ENCODE results near the gene NCR1.
"Not testable (repeated sequence)": the region's sequence is repeated elsewhere in the genome, so short reads cannot be mapped to it uniquely, and the experiment has no call there.

NCR1 gene

DNA sequence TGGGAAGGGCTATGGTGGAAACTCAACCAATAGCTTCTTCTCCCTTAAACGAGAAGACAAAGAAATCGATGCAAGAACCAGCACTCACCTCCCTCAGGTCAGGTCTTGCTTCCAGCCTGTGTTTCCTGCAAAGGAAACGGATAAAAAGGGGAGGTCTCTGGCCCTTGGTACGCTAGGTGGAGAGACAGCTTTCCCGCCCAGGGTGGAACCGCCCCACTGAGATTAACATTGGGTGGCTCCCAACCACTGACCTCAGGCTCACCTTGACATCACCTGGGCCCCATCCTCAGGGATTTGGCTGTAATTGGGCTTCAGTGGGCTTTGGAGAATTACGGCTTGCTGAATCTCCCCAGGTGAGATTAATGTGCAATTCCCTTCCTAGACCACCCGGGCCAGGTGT is 41.4 kb downstream of the NCR1 start, which contains the start of gene NLRP7:
Gene NLRP7, minus strand, starts transcription at position 150 of the 400 bp plus-strand sequence.
- no peak within 1 kb of the TSS for H3K27ac ChIP-seq
- TF ChIP-seq, protein P1, sequence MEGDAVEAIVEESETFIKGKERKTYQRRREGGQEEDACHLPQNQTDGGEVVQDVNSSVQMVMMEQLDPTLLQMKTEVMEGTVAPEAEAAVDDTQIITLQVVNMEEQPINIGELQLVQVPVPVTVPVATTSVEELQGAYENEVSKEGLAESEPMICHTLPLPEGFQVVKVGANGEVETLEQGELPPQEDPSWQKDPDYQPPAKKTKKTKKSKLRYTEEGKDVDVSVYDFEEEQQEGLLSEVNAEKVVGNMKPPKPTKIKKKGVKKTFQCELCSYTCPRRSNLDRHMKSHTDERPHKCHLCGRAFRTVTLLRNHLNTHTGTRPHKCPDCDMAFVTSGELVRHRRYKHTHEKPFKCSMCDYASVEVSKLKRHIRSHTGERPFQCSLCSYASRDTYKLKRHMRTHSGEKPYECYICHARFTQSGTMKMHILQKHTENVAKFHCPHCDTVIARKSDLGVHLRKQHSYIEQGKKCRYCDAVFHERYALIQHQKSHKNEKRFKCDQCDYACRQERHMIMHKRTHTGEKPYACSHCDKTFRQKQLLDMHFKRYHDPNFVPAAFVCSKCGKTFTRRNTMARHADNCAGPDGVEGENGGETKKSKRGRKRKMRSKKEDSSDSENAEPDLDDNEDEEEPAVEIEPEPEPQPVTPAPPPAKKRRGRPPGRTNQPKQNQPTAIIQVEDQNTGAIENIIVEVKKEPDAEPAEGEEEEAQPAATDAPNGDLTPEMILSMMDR (conservative IDR thresholded peaks at IDR 0.05) = no peak
- TF ChIP-seq ZFX (IDR thresholded peaks at IDR 0.05) = no peak

DNA sequence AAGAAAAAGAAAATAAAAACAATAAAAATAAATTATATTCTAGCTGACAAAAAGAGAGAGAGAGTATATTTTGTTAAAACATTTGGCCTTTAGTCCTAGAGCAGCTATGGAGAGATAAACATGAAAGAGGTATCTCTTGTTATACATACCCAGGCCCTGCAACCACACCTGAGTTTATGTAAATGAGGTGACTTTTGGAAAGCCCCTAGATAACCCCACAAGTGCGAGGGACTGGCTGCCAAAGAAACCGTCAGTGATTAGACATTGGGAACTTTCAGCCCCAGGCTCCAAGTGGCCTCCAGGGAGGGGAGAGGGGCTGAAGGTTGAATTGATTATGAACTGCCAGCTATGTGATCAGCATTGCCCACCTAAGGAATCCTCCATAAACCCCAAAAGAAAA is 43.5 kb downstream of the NCR1 start:
- TF ChIP-seq, protein P1 (conservative IDR thresholded peaks at IDR 0.05) = no peak
- TF ChIP-seq ZFX (IDR thresholded peaks at IDR 0.05) = no peak
- H3K27ac ChIP-seq = no peak overlapping the region

DNA sequence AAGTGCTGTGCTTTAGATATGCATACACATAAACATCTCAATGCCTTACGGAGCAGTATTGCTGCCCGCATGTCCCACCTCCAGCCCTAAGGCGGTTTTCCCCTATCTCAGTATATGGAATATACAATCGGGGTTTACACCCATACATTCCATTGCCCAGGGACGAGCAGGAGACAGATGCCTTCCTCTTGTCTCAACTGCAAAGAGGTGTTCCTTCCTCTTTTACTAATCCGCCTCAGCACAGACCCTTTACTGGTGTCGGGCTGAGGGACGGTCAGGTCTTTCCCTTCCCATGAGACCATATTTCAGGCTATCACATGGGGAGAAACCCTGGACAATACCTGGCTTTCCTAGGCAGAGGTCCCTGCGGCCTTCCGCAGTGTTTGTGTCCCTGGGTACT is 44.6 kb downstream of the NCR1 start:
- not testable (repeated sequence) for H3K27ac ChIP-seq

DNA sequence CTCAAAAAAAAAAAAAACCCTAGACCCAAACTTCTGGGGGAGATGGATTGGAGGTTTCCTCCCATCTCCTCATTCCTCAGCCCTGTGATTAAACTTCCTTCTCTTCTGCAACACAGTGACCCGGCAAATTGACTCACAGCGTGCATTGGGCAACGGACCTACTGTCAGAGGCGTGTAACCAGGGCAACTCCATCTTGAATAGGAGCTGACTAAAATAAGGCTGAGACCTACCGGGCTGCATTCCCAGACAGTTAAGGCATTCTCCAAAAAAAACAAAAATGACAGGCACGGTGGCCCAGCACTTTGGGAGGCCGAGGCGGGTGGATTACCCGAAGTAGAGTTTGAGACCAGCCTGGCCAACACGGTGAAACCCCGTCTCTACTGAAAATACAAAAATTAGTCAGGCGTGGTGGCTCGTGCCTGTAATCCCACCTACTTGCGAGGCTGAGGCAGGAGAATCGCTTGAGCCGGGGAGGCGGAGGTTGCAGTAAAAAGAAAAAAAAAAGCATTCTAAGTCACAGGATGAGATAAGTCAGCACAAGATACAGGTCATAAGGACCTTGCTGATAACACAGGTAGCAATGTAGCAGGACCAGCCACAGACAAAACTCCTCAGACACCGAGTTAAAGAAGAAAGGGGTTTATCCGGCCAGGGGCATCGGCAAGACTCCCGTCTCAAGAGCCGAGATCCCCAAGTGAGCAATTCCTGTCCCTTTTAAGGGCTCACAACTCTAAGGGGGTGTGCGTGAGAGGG is 46.8 kb downstream of the NCR1 start:
- TF ChIP-seq, protein P1 (conservative IDR thresholded peaks at IDR 0.05) = no peak
- no peak for TF ChIP-seq ZFX (IDR thresholded peaks at IDR 0.05)
- H3K27ac ChIP-seq = no peak overlapping the region

DNA sequence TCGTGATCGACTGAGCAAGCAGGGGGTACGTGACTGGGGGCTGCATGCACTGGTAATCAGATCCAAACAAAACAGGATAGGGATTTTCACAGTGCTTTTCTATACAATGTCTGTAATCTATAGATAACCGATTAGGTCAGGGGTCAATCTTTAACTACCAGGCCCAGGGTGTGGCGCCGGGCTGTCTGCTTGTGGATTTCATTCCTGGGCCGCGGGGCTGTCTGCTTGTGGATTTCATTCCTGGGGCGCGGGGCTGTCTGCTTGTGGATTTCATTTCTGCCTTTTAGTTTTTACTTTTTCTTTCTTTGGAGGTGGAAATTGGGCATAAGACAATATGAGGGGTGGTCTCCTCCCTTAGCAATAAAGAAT is 47.4 kb downstream of the NCR1 start:
- not testable (repeated sequence) for H3K27ac ChIP-seq

DNA sequence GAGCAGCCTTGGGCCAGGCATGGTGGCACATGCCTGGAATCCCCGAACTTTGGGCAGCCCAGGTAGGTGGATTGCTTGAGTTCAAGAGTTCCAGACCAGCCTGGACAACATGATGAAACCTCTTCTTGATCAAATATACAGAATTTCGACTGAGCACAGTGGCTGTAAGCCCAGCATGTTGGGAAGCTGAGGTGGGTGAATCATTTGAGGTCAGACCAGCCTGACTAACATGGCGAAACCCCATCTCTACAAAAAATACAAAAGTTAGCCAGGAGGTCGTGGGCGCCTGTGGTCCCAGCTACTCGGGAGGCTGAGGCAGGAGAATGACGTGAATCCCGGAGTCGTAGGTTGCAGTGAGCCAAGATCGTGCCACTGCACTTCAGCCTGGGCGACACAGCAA is 49.4 kb downstream of the NCR1 start:
- no peak overlapping the region for H3K27ac ChIP-seq
- TF ChIP-seq, protein P1 (conservative IDR thresholded peaks at IDR 0.05) = no peak
- no peak for TF ChIP-seq ZFX (IDR thresholded peaks at IDR 0.05)

DNA sequence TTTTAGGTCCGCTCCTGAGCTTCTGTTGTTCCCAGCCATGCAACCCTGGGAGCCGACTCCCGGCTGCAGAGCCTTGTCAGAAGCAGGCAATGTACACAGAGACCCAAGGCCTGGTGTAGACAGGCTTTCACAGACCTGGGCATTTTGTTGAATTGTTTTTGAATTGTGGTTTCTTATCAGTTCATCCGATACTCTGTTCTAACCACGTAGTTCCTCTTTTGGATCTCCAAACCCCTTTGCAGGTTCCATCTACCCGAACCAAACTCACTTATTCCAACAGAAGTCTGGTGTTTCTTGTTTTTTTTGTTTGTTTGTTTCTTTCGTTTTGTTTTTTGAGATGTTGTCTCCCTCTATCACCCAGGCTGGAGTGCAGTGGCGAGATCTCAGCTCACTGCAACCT is 53.9 kb downstream of the NCR1 start:
- no peak overlapping the region for H3K27ac ChIP-seq
- no peak for TF ChIP-seq ZFX (IDR thresholded peaks at IDR 0.05)
- TF ChIP-seq, protein P1 (conservative IDR thresholded peaks at IDR 0.05) = no peak
